Mesothelial cell of epicardium (in vitro differentiated cells): ENCODE measurements around the gene ACOX1. TPM values are rescaled to one million over a fixed set of nuclear protein-coding genes. Genes with fewer than 3 reads are reported as not detected.
A peak's percentile ranks its signal among the peaks of the same experiment; 100 is the strongest.

Source experiments
- DNase-seq, 2 experiments: peaks; one replicate each; pipeline ENCODE4 v3.0.0; 2021; ENCODE audit warnings: low spot score in 2 of 2; ENCODE audit not compliant: unreplicated experiment in 2 of 2
- H3K27ac Mint-ChIP-seq: 2 replicates; pipeline ENCODE4 v1.8.0; 2021; ENCODE audit warnings: mixed read lengths
- H3K27me3 Mint-ChIP-seq: 2 replicates; pipeline ENCODE4 v1.8.0; 2021; ENCODE audit warnings: low read depth, mixed read lengths
- H3K36me3 Mint-ChIP-seq: 2 replicates; pipeline ENCODE4 v1.8.0; 2021; ENCODE audit warnings: mixed read lengths
- H3K4me1 Mint-ChIP-seq: 2 replicates; pipeline ENCODE4 v1.8.0; 2021; ENCODE audit warnings: mixed read lengths
- H3K4me3 Mint-ChIP-seq: 2 replicates; pipeline ENCODE4 v1.8.0; 2021; ENCODE audit warnings: mild to moderate bottlenecking, moderate library complexity, mixed read lengths
- H3K9me3 Mint-ChIP-seq: 2 replicates; pipeline ENCODE4 v1.8.0; 2021; ENCODE audit warnings: mixed read lengths
- total RNA-seq: library from RNA; stranded (reverse); gene quantifications from 3 replicates; pipeline ENCODE4 v1.2.1, GENCODE V29; 2021
- TF ChIP-seq, protein P1 (sequence below): fragments of 200-600 bp; sonication (generic); IDR thresholded peaks from one replicate; pipeline ENCODE4 v1.5.0; 2021; ENCODE audit warnings: antibody characterized with exemption; ENCODE audit not compliant: unreplicated experiment

ACOX1 gene
- total RNA-seq, 1 donor from 2014 or later = 57.5 TPM

- no peaks in the 10 kb centered on the region for H3K4me1 Mint-ChIP-seq
- no peak overlapping the region for H3K27ac Mint-ChIP-seq
- TF ChIP-seq, protein P1, sequence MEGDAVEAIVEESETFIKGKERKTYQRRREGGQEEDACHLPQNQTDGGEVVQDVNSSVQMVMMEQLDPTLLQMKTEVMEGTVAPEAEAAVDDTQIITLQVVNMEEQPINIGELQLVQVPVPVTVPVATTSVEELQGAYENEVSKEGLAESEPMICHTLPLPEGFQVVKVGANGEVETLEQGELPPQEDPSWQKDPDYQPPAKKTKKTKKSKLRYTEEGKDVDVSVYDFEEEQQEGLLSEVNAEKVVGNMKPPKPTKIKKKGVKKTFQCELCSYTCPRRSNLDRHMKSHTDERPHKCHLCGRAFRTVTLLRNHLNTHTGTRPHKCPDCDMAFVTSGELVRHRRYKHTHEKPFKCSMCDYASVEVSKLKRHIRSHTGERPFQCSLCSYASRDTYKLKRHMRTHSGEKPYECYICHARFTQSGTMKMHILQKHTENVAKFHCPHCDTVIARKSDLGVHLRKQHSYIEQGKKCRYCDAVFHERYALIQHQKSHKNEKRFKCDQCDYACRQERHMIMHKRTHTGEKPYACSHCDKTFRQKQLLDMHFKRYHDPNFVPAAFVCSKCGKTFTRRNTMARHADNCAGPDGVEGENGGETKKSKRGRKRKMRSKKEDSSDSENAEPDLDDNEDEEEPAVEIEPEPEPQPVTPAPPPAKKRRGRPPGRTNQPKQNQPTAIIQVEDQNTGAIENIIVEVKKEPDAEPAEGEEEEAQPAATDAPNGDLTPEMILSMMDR = no peak
- H3K36me3 Mint-ChIP-seq = no peaks in the 10 kb centered on the region
- no peaks in the 10 kb centered on the region for H3K9me3 Mint-ChIP-seq
- H3K4me3 Mint-ChIP-seq = no peak overlapping the region
- DNase-seq = no peak
- no peaks in the 10 kb centered on the region for H3K27me3 Mint-ChIP-seq
Observed at GRCh38 chr17:75933808-75934207, 45.2 kb downstream of the ACOX1 start.

DNA sequence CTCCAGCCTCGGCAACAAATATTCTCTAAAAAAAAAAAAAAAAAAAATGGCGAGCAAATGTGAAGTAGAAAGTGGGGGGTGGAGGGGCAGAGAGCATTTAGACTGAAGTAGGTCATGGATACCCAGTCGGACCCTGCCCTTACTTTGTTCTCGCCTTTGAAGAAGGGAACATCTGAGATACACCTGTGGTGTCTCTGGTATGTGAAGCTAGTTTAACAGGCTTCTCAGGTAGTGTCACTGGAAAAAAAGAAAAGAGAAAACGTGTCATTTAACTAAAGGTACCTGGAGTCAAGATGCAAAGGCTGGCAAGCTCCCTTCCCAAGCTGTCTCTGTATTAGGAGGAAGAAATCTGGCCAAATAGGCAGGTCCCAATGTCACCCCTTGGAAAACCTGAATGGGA, 46.1 kb downstream of the ACOX1 start:
- Mint-ChIP-seq H3K4me3 (no peak overlapping the region), H3K36me3 (peaks cover 2% of the 10 kb centered on the region), H3K27ac (no peak overlapping the region), H3K27me3 (no peaks in the 10 kb centered on the region), H3K4me1 (no peaks in the 10 kb centered on the region), H3K9me3 (no peaks in the 10 kb centered on the region)
- TF ChIP-seq, protein P1 = no peak
- no peak for DNase-seq

- DNase-seq = no peak
- H3K4me1 Mint-ChIP-seq = no peaks in the 10 kb centered on the region
- peaks cover 7% of the 10 kb centered on the region for H3K36me3 Mint-ChIP-seq
- no peaks in the 10 kb centered on the region for H3K9me3 Mint-ChIP-seq
- no peak overlapping the region for H3K27ac Mint-ChIP-seq
- TF ChIP-seq, protein P1 = no peak
- no peak overlapping the region for H3K4me3 Mint-ChIP-seq
- no peaks in the 10 kb centered on the region for H3K27me3 Mint-ChIP-seq
Observed at GRCh38 chr17:75931062-75931461, 47.9 kb downstream of the ACOX1 start.

GRCh38 chr17:75927286-75927922, 51.6 kb downstream of the ACOX1 start:
- TF ChIP-seq, protein P1 = peak; percentile 31
- Mint-ChIP-seq H3K4me1 (no peaks in the 10 kb centered on the region), H3K27me3 (no peaks in the 10 kb centered on the region), H3K4me3 (no peak overlapping the region), H3K27ac (no peak overlapping the region), H3K9me3 (no peaks in the 10 kb centered on the region), H3K36me3 (peaks cover 7% of the 10 kb centered on the region)
- DNase-seq = no peak

- DNase-seq = no peak
- no peaks in the 10 kb centered on the region for H3K27me3 Mint-ChIP-seq
- H3K4me3 Mint-ChIP-seq = no peak overlapping the region
- no peaks in the 10 kb centered on the region for H3K4me1 Mint-ChIP-seq
- H3K9me3 Mint-ChIP-seq = no peaks in the 10 kb centered on the region
- peaks cover 7% of the 10 kb centered on the region for H3K36me3 Mint-ChIP-seq
- TF ChIP-seq, protein P1 = no peak
- no peak overlapping the region for H3K27ac Mint-ChIP-seq
Observed at GRCh38 chr17:75926456-75926855, 52.5 kb downstream of the ACOX1 start.

- H3K27me3 Mint-ChIP-seq = no peaks in the 10 kb centered on the region
- no peak overlapping the region for H3K4me3 Mint-ChIP-seq
- H3K9me3 Mint-ChIP-seq = no peaks in the 10 kb centered on the region
- no peak for DNase-seq
- TF ChIP-seq, protein P1 = no peak
- peaks cover 7% of the 10 kb centered on the region for H3K36me3 Mint-ChIP-seq
- no peaks in the 10 kb centered on the region for H3K4me1 Mint-ChIP-seq
- H3K27ac Mint-ChIP-seq = no peak overlapping the region
Observed at GRCh38 chr17:75925912-75926311, 53.1 kb downstream of the ACOX1 start.
